GM12878 (cell line): Measurements from ENCODE around the gene CCDC85B. TPM values are rescaled to one million over a fixed set of nuclear protein-coding genes. Genes with fewer than 3 reads are reported as not detected.
A peak's percentile ranks its signal among the peaks of the same experiment; 100 is the strongest.

ENCODE experiments used
- ATAC-seq: fragments of 200-7000 bp; cut with Tn5 transposase; 3 replicates; pipeline ENCODE4 v1.9.1; 2020; ENCODE audit warnings: mild to moderate bottlenecking, moderate library complexity
- BruUV-seq: library from RNA; stranded (reverse); fragments of 400-500 nt; replicated peaks from 2 replicates; lab custom pipeline; 2021; lab: Mats Ljungman, UMichigan
- CTCF ChIA-PET: fragments of 300-600 bp; sonication (Branson Sonifier 250); formaldehyde crosslinking; extraction: SDS; loops from one replicate; lab custom pipeline; 2021; ENCODE audit warnings: inconsistent platforms; lab: Yijun Ruan, JAX
- POLR2A ChIA-PET: fragments of 350-600 bp; formaldehyde crosslinking; extraction: SDS; loops from one replicate; lab custom pipeline; 2021; ENCODE audit warnings: inconsistent platforms; lab: Charles Lee
- RAD21 ChIA-PET: fragments of 300-600 bp; sonication (Branson Sonifier 250); formaldehyde crosslinking; loops from one replicate; lab custom pipeline; 2023; ENCODE audit warnings: antibody characterized with exemption; ENCODE audit not compliant: unreplicated experiment; lab: Charles Lee
- SMC1A ChIA-PET: fragments of 300-600 bp; sonication (Branson Sonifier 250); formaldehyde crosslinking; loops from one replicate; lab custom pipeline; 2023; ENCODE audit not compliant: unreplicated experiment, uncharacterized antibody; lab: Charles Lee
- DNase-seq: peaks from one replicate; pipeline ENCODE4 v3.0.0-alpha.2; 2011; ENCODE audit warnings: low read depth, low spot score
- FAIRE-seq: peaks from 3 replicates; lab custom pipeline; 2011; peaks lifted over from hg19 to GRCh38; lab: Jason Lieb, UNC
- H2AFZ ChIP-seq: 2 replicates; pipeline ENCODE4 v1.6.0; 2011; ENCODE audit warnings: low read depth, low read length, control low read depth; ENCODE audit not compliant: control insufficient read depth
- H3K27ac ChIP-seq: 2 replicates; pipeline ENCODE4 v1.5.1; 2011; ENCODE audit warnings: control low read depth; ENCODE audit not compliant: control insufficient read depth, insufficient read depth
- H3K27me3 ChIP-seq, 2 experiments: replicated peaks in 1 of 2; 2 replicates each; pipeline versions ENCODE4 v1.6.0 to v1.6.1; 2011; ENCODE audit warnings: low read length in 1 of 2; ENCODE audit not compliant: control insufficient read depth in 2 of 2, insufficient read depth in 2 of 2
- H3K36me3 ChIP-seq, 2 experiments: 2 replicates each; pipeline ENCODE4 v1.5.1; 2011; ENCODE audit warnings: low read length in 1 of 2; ENCODE audit not compliant: control insufficient read depth in 2 of 2, insufficient read depth in 2 of 2
- H3K4me1 ChIP-seq: 2 replicates; pipeline ENCODE4 v1.6.1; 2011; ENCODE audit warnings: mild to moderate bottlenecking, low read length, moderate library complexity, mixed read lengths; ENCODE audit not compliant: control insufficient read depth, insufficient read depth
- H3K4me2 ChIP-seq: 2 replicates; pipeline ENCODE4 v1.6.0; 2011; ENCODE audit warnings: control low read depth; ENCODE audit not compliant: control insufficient read depth, insufficient read depth
- H3K4me3 ChIP-seq: fragments of 200-600 bp; sonication (generic); 2 replicates; pipeline ENCODE4 v1.5.1; 2016
- H3K79me2 ChIP-seq: 2 replicates; pipeline ENCODE4 v1.6.0; 2011; ENCODE audit warnings: low read length; ENCODE audit not compliant: control insufficient read depth, insufficient read depth
- H3K9ac ChIP-seq: 2 replicates; pipeline ENCODE4 v1.8.0; 2011; ENCODE audit warnings: low read length, control low read depth, mixed read lengths; ENCODE audit not compliant: control insufficient read depth, insufficient read depth
- H3K9me3 ChIP-seq: replicated peaks from 3 replicates; pipeline ENCODE4 v1.5.1; 2011; ENCODE audit warnings: mild to moderate bottlenecking, low read length; ENCODE audit not compliant: control insufficient read depth, insufficient read depth
- H4K20me1 ChIP-seq: 2 replicates; pipeline ENCODE4 v1.6.0; 2011; ENCODE audit not compliant: control insufficient read depth, insufficient read depth
- BCL3 ChIP-seq: IDR thresholded peaks from 2 replicates; pipeline ENCODE4 v1.6.1; 2011; ENCODE audit warnings: borderline replicate concordance, low read depth, mild to moderate bottlenecking, moderate library complexity, low read length; ENCODE audit not compliant: insufficient read depth, poor library complexity, severe bottlenecking
- CTCF ChIP-seq, 3 experiments: IDR thresholded peaks in 2 of 3; conservative IDR thresholded peaks in 1 of 3; 2 replicates each; pipeline ENCODE4 v1.5.1; 2011; ENCODE audit warnings: low read depth in 3 of 3, low read length in 3 of 3, mild to moderate bottlenecking in 3 of 3, control low read depth in 2 of 3, moderate library complexity in 2 of 3, inconsistent platforms in 1 of 3, mixed read lengths in 1 of 3; ENCODE audit not compliant: control insufficient read depth in 2 of 3, insufficient read depth in 1 of 3; ENCODE audit errors: extremely low read depth in 1 of 3
- KAT2A ChIP-seq: conservative IDR thresholded peaks from 2 replicates; pipeline ENCODE4 v1.6.1; 2011; ENCODE audit warnings: low read depth, low read length; ENCODE audit not compliant: control insufficient read depth
- MXI1 ChIP-seq: fragments of 150-350 bp; IDR thresholded peaks from 2 replicates; pipeline ENCODE4 v1.6.1; 2011; ENCODE audit warnings: low read depth, mild to moderate bottlenecking, inconsistent platforms, low read length, improper control_type of control experiment
- NR2C1 ChIP-seq: fragments of 450-650 bp; IDR thresholded peaks from 2 replicates; pipeline ENCODE4 v1.6.1; 2017; ENCODE audit warnings: antibody characterized with exemption, mild to moderate bottlenecking, moderate library complexity
- NR2F1 ChIP-seq: fragments of 450-650 bp; conservative IDR thresholded peaks from 2 replicates; pipeline ENCODE4 v1.6.1; 2017; ENCODE audit warnings: mild to moderate bottlenecking
- PAX5 ChIP-seq: IDR thresholded peaks from 2 replicates; pipeline ENCODE4 v1.6.1; 2011; ENCODE audit warnings: low read depth, low read length, borderline replicate concordance
- POLR2AphosphoS5 ChIP-seq: IDR thresholded peaks from 2 replicates; pipeline ENCODE4 v1.6.1; 2011; ENCODE audit warnings: mild to moderate bottlenecking, low read length, inconsistent platforms
- RUNX3 ChIP-seq: IDR thresholded peaks from 2 replicates; pipeline ENCODE4 v1.6.1; 2012; ENCODE audit warnings: low read length, inconsistent platforms
- SMAD1 ChIP-seq: fragments of 450-650 bp; IDR thresholded peaks from 2 replicates; pipeline ENCODE4 v1.6.1; 2018; ENCODE audit warnings: mild to moderate bottlenecking, low read depth; ENCODE audit not compliant: partially characterized antibody
- WGBS: methylation state at CpG from one replicate; pipeline ENCODE4 v1.1.6; 2016; ENCODE audit warnings: low lambda C conversion rate; ENCODE audit not compliant: insufficient replicate concordance, insufficient coverage; ENCODE audit errors: missing lambda C conversion rate; 5-methylcytosine and 5-hydroxymethylcytosine counted together
- in situ Hi-C: fragments of 300-500 bp; cut with MboI; formaldehyde crosslinking; loops from 9 replicates; pipeline ENCODE4 v1.14.3; 2018; ENCODE audit warnings: mixed read lengths
- intact Hi-C: fragments of 100-400 bp; cut with micrococcal nuclease; formaldehyde crosslinking; loops from one replicate; pipeline ENCODE4 v1.14.2; 2022; ENCODE audit not compliant: unreplicated experiment
- polyA plus RNA-seq, 11 experiments: library from polyadenylated mRNA; depleted of rRNA in 4 of 11; unstranded in 6 of 11; stranded (reverse) in 5 of 11; fragments of >200 nt; fragmentation: Nextera tagmentation in 4 of 11; fragmentation: Illumina TruSeq in 1 of 11; extraction: Ambion mirVana in 4 of 11; extraction: Trizol in 1 of 11; gene quantifications; 1 replicate in 1 of 11; 2 replicates in 10 of 11; pipeline versions ENCODE4 v1.2.1 to v1.2.3, GENCODE V29; 2011 to 2016; ENCODE audit warnings: inconsistent platforms in 2 of 11, missing spikeins in 2 of 11, low read depth in 1 of 11
- total RNA-seq, 4 experiments: library from RNA; depleted of rRNA in 3 of 4; stranded (reverse); fragments of >200 nt in 3 of 4; fragmentation: Illumina TruSeq in 1 of 4; extraction: Trizol in 1 of 4; gene quantifications; 2 replicates each; pipeline versions ENCODE4 v1.2.1 to v1.2.3, GENCODE V29; 2013 to 2021
- TF ChIP-seq, protein P1 (sequence below): fragments of 450-650 bp; IDR thresholded peaks from 2 replicates; pipeline ENCODE4 v1.6.1; 2018; ENCODE audit warnings: borderline replicate concordance, mild to moderate bottlenecking; ENCODE audit not compliant: partially characterized antibody
- TF ChIP-seq, protein P2 (sequence below): IDR thresholded peaks from 2 replicates; pipeline ENCODE4 v1.6.1; 2012; ENCODE audit warnings: low read depth, low read length, improper control_type of control experiment

Gene CCDC85B
- total and polyA plus RNA-seq, 10 of the 15 experiments (the other 5 are each of a cell fraction or from before 2014, with no cell fraction given): 0.32 to 114 (median 49.5) TPM

GRCh38 chr11:65850217-65851082, 40.0 kb upstream of the CCDC85B start (continued):
- 0 out of 2 replicates have a peak, but pooled peaks have one; percentile 34 for TF ChIP-seq NR2F1
- peak; percentile 26; the same call in 1 of the 2 replicates for TF ChIP-seq NR2C1
- TF ChIP-seq, protein P1, sequence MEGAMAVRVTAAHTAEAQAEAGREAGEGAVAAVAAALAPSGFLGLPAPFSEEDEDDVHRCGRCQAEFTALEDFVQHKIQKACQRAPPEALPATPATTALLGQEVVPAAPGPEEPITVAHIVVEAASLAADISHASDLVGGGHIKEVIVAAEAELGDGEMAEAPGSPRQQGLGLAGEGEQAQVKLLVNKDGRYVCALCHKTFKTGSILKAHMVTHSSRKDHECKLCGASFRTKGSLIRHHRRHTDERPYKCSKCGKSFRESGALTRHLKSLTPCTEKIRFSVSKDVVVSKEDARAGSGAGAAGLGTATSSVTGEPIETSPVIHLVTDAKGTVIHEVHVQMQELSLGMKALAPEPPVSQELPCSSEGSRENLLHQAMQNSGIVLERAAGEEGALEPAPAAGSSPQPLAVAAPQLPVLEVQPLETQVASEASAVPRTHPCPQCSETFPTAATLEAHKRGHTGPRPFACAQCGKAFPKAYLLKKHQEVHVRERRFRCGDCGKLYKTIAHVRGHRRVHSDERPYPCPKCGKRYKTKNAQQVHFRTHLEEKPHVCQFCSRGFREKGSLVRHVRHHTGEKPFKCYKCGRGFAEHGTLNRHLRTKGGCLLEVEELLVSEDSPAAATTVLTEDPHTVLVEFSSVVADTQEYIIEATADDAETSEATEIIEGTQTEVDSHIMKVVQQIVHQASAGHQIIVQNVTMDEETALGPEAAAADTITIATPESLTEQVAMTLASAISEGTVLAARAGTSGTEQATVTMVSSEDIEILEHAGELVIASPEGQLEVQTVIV: no peak
- no peak for TF ChIP-seq MXI1
- no peak for TF ChIP-seq SMAD1
- 0 out of 2 replicates have a peak, but pooled peaks have one; percentile 2 for TF ChIP-seq PAX5

- DNase-seq: no peak
- POLR2A ChIA-PET: interaction anchor here (1.1 kb wide), 1 partner anchor 9 kb away, joined by 3 read pairs; the partner anchor contains the start of gene MUS81
- Histone ChIP-seq H3K27me3 (no peaks in the 10 kb centered on the region), H3K4me3 (no peak overlapping the region), H3K9me3 (peaks cover 2% of the 10 kb centered on the region; the same call in 2 of the 3 replicates), H3K9ac (no peak overlapping the region), H3K4me2 (no peak overlapping the region), H3K36me3 (peaks cover 31 to 40% of the 10 kb centered on the region in 2 experiments; a peak in 3 of 4 replicates), H3K4me1 (peaks cover 8% of the 10 kb centered on the region), H3K79me2 (peaks cover 22% of the 10 kb centered on the region), H3K27ac (no peak overlapping the region), H4K20me1 (peaks cover 17% of the 10 kb centered on the region), H2AFZ (no peak overlapping the region)
- RAD21 ChIA-PET: interaction anchor here (1.2 kb wide), 1 partner anchor 33 kb away, joined by 4 read pairs; no protein-coding TSS in a partner anchor
- SMC1A ChIA-PET: interaction anchor here (1.0 kb wide), 1 partner anchor 33 kb away, joined by 3 read pairs; no protein-coding TSS in a partner anchor
- CTCF ChIA-PET: interaction anchor here (0.9 to 3.8 kb wide), 7 partner anchors 11 to 145 kb away, joined by 3 to 17 read pairs (median 3); partner anchors contain the start of gene FIBP
- BruUV-seq: no TSS peak
- 76% methylated on average over 14 of the region's 14 CpGs for WGBS
- in situ Hi-C loops: loop anchor here (25.0 kb wide), 1 partner anchor 1614 kb away; the partner anchor contains the start of genes DNAJC4, FKBP2, NUDT22 and PPP1R14B
- intact Hi-C loops: no loop called here
- FAIRE-seq: peak; percentile 38
- peak; percentile 40 for ATAC-seq
- TF ChIP-seq RUNX3: no peak
- peak in 2 of 3 experiments; percentile 46 to 64; a peak in 4 of 6 replicates for TF ChIP-seq CTCF (IDR thresholded peaks at IDR 0.05 in 2 of 3, conservative IDR thresholded peaks at IDR 0.05 in 1 of 3; ENCODE audit: control insufficient read depth in 2 of 3, extremely low read depth in 1 of 3, insufficient read depth in 1 of 3, low read depth in 3 of 3, low read length in 3 of 3)
- TF ChIP-seq POLR2AphosphoS5: peak; percentile 9; the same call in 1 of the 2 replicates
- TF ChIP-seq, protein P2, sequence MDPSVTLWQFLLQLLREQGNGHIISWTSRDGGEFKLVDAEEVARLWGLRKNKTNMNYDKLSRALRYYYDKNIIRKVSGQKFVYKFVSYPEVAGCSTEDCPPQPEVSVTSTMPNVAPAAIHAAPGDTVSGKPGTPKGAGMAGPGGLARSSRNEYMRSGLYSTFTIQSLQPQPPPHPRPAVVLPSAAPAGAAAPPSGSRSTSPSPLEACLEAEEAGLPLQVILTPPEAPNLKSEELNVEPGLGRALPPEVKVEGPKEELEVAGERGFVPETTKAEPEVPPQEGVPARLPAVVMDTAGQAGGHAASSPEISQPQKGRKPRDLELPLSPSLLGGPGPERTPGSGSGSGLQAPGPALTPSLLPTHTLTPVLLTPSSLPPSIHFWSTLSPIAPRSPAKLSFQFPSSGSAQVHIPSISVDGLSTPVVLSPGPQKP: no peak
- TF ChIP-seq BCL3: peak; percentile 12
- TF ChIP-seq KAT2A: no peak
Measured at GRCh38 chr11:65851083-65851579, 39.3 kb upstream of the CCDC85B start.
